ENCODE measurements around the gene FSTL3. TPM values are rescaled to one million over a fixed set of nuclear protein-coding genes. Genes with fewer than 3 reads are reported as not detected.
A peak's percentile ranks its signal among the peaks of the same experiment; 100 is the strongest.
"Not testable (repeated sequence)": the region's sequence is repeated elsewhere in the genome, so short reads cannot be mapped to it uniquely, and the experiment has no call there.

Gene FSTL3
- 47.8 TPM for total RNA-seq

- peak; percentile 35 for DNase-seq
These were observed at the start of gene FSTL3 for GRCh38 chr19:676339-677105. TSS of gene FSTL3 (plus strand) at chr19:676392. CDS start at chr19:676424, 32 bp downstream.

- not testable (repeated sequence) for DNase-seq
These were observed 49.6 kb upstream of the FSTL3 start for GRCh38 chr19:626566-626965.

GRCh38 chr19:628168-628567, 48.0 kb upstream of the FSTL3 start:
- no peak for DNase-seq

GRCh38 chr19:629515-629914, 46.7 kb upstream of the FSTL3 start:
- DNase-seq = not testable (repeated sequence)

- no peak for DNase-seq
These were observed 46.1 kb upstream of the FSTL3 start for GRCh38 chr19:629961-630714.

GRCh38 chr19:632579-633067, 43.6 kb upstream of the FSTL3 start:
- DNase-seq = peak; percentile 49

GRCh38 chr19:633068-633785, 43.0 kb upstream of the FSTL3 start, which contains the start of gene POLRMT:
TSS of gene POLRMT (minus strand) at chr19:633537. CDS start at chr19:633512, 25 bp downstream.
- DNase-seq = peak; percentile 99

- no peak for DNase-seq
These were observed 42.2 kb upstream of the FSTL3 start for GRCh38 chr19:633786-634639.

- no peak for DNase-seq
These were observed 41.1 kb upstream of the FSTL3 start for GRCh38 chr19:634975-635652.

- DNase-seq = no peak
These were observed 37.3 kb upstream of the FSTL3 start for GRCh38 chr19:638906-639252.

GRCh38 chr19:639253-640160, 36.7 kb upstream of the FSTL3 start, which contains the start of gene FGF22:
TSS of gene FGF22 (plus strand) at chr19:639879. CDS start at chr19:639926, 47 bp downstream.
- peak; percentile 93 for DNase-seq

- DNase-seq = no peak
These were observed 36.0 kb upstream of the FSTL3 start for GRCh38 chr19:640161-640558.

- DNase-seq = no peak
These were observed 35.5 kb upstream of the FSTL3 start for GRCh38 chr19:640606-641189.

- no peak for DNase-seq
These were observed 34.5 kb upstream of the FSTL3 start for GRCh38 chr19:641702-642101.

- DNase-seq = no peak
These were observed 33.1 kb upstream of the FSTL3 start for GRCh38 chr19:642767-643727.

GRCh38 chr19:643736-644135, 32.5 kb upstream of the FSTL3 start:
- DNase-seq = no peak

GRCh38 chr19:644363-644762, 31.8 kb upstream of the FSTL3 start:
- DNase-seq = no peak

- DNase-seq = no peak
These were observed 31.4 kb upstream of the FSTL3 start for GRCh38 chr19:644789-645188.

All from tongue (tissue), 2 donors.